SK-N-SH treated with all-trans-retinoic acid at 6 μM for 48 hours (cell line): ENCODE data around the gene OR8U1.

Experiments used
- ARNTL ChIP-seq: fragments of 450-650 bp; formaldehyde crosslinking; IDR thresholded peaks from 2 replicates; pipeline ENCODE4 v1.5.0; 2020; ENCODE audit warnings: low read depth, mild to moderate bottlenecking, moderate library complexity, borderline replicate concordance
- ZNF8 ChIP-seq: fragments of 450-650 bp; formaldehyde crosslinking; IDR thresholded peaks from 2 replicates; pipeline ENCODE4 v1.5.0; 2020; ENCODE audit warnings: mild to moderate bottlenecking, moderate library complexity

GRCh38 chr11:56331861-56332491 lies 43.4 kb upstream of the OR8U1 start:
- TF ChIP-seq ARNTL (CRISPR knock-in tag), result no peak
- TF ChIP-seq ZNF8 (CRISPR knock-in tag), result no peak
